GM18519 (cell line): Measurements from ENCODE around the gene CHN2.

Experiments used
- ATAC-seq: cut with Tn5 transposase; IDR thresholded peaks from one replicate; pipeline ENCODE4 v1.9.1; 2021; ENCODE audit warnings: mild to moderate bottlenecking, moderate library complexity; ENCODE audit not compliant: unreplicated experiment, low FRiP score

The CHN2 gene

DNA sequence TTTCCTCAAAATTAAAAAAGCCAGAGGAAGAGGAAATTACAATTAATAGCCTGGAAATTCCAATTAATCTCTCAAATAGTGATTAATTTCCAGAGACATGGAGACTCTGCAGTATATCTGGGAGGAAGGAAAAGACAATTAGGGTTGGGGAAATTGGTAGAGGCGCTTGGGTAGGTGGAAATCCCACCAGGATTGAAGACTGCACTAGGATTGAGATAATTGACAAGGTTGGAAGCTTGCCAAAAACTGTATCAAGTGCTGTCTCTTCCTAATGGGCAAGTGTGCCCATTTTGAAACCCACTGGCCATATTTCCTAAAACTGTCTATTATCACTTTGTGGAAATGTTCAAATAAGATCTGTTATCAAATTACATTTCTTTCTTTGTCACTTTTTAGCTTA, 21.6 kb downstream of the CHN2 start:
- ATAC-seq: no peak

DNA sequence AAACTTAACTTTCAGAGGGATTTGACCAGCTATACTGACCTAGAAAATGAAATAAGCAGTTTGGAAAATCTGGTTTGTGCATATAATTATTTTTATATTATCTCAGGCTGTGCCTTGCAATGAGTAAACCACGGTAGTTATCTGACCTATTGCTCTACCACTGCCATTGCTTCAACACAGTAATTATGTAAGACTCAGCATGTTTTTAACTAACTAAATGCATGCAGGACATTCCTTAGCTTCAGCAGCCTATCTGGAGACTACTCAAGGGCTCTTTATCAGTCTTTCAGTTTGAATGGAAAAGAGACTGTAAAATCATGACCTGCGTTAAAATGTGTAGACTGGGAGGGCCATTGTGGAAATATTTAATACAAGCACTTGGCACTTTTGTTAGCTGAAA, 22.5 kb downstream of the CHN2 start:
- no peak for ATAC-seq

DNA sequence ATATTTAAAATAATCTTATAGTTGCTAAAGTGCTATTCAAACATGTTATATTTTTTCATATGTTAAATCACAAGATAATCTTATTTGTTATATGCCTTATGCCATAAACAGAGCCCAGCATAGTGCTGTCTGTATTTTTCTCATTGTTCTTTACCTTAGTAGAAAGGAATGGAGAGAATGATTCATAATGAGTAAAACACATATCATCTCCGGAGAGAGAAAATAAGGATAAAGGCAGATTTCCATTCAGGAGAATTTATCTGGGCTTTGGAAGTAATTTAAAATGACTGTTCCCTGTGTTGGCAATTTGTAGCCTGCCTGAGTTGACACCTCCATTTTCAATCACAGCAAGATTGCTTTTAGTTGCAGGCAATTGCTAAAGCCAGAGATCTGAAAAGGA, 30.2 kb downstream of the CHN2 start:
- ATAC-seq: no peak

DNA sequence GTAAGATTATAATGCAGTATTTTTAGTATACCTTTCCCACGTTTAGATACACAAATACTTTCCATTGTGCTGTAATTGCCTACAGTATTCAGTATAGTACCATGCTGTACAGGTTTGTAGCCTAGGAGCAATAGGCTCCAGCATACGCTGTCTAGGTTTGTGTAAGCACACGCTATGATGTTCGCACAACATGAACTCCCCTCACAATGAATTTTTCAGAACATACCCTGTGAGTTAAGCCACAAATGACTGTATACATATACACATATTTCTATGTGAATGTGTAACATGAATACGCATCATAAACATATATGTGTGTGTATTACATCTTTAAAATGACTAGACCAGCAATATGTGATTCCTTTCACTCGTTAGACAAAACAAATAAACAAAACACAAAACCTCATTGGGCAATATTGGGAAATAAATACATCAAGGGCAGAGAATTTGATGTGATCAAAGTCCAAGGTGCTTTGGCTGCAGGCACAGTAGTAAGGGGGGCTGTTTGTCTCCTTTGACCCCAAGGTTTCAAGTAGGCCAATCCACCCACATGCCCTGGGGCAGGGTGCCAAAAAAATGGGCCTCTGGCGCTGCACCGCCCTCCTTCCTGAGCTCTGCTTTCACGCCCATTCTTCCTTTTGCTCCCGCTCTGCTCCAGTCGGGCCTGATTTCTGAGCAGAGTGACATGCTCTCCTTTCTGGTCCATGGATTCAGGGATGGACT, 33.9 kb downstream of the CHN2 start:
- no peak for ATAC-seq

DNA sequence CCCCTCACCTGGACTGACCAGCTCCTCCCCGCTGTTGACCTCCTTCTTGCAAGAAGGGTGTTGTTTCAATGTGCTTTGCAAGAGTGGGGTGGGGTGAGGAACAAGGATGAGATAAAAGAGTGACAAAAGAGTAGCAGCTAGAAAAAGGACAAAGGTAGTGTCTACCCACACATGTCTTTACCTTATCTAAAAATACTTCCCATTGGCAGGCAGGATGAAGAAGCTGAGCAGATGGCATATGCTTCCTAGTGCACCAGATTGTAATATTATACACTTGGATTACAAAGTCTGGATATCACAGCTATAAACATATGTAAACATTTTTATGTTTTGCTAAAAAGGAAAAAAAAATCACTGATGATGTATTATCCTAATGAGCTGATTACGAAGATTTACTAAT, 34.5 kb downstream of the CHN2 start:
- ATAC-seq: no peak

DNA sequence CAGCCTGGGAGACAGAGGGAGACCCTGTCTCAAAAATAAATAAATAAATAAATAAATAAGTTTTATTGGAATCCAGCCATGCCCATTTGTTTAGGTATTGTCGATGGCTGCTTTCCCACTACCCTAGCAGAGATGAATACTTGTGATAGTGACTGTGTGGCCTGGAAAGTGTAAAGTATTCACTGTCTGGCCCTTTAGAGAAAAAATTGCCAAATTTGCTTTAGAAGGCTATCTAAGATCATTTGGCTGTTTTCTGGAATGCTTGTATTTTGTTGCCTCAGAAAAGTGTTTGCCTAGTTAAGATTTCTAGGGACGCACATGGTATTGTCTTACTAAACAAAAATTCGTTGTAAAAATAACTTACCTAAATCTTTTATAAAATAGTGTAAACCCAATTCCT, 35.4 kb downstream of the CHN2 start:
- ATAC-seq: no peak

DNA sequence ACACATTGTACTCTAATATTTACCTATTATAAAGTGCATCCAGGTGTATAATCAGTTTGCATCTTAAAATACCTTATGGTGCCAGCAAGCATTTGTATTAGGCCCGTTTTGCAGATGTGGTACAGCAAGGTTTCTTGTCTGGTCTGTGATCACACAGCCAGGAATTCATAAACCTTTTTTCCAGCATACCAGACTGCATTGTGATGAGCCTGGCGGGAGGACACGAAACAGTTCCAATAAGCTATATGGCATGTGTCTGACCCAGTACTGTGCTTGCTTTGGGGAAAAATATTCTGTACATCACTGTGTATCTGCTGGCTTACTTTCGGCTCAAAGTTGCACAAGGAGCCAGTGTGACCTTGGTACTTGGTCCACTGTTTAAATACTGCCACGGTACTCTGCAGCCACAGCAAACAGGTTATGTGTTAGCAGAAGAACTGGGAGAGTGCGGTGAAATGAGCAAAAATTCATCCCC, 36.3 kb downstream of the CHN2 start:
- no peak for ATAC-seq

DNA sequence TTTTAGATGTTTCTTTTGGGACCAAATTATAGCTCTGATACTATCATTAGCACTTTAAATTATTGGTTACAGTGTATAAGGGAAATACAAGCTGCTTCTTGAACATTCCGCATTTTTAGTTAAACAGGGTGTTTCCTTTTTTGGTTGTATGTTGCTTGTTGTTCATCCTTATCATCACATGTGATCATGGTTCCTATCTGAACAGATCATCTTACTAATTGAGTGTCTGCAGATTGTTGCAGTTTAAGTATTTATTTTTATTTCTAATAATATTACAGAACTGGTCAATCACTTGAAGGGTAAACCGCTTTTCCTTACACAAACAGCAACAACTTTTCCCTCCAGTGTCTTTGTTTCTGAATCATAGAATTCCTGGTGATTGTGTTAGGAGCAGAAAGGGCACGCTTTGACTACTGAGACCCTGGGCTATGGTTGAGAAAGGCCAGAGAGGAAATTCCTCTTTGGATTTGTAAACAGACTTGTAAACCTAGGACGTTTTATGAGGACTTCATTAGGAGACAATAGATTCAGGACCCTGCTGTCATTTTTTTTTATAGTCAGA, 37.2 kb downstream of the CHN2 start:
- ATAC-seq: no peak

DNA sequence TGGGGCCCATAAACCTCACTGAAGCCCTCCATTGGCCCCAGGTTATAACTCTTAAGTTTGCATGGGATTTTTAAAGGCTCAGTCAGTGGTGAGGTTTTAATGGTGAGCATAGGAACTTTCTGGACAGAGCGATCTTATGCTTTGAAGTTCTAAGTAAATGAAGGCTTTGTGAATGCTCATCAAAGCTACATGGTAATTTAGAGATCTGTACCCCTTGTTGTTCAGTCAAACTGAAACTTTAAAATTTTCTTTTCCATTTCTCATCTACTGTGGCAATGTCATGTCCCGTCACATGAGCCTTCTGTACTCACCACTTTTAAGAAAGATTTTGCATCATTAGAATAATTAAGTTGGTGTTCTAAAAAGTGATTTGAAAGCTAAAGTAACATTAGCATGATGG, 39.9 kb downstream of the CHN2 start:
- no peak for ATAC-seq

DNA sequence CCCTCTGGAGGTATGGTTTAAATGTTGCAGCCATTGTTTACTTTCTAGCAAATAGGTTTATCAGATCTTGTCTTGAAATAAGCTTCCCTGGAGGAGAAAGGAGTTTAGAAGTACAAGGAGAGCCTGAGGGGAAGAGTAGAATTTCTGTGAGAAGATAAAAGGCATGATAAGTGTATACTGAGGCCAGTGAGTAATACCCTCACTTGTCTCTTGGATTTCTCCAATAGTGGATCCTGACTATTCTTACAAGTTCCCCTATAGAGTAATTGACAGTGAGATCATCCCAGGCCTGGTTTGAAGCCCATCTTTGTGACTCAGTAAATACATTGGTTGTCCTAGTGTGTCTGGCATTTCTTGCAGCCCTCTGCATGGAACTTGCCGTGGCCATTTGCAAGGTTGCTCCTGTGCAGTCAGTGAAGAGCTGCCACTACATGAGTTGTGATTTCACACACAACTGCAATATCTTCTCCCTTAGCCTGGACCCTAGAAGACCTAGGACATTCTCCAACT, 41.6 kb downstream of the CHN2 start:
- no peak for ATAC-seq

DNA sequence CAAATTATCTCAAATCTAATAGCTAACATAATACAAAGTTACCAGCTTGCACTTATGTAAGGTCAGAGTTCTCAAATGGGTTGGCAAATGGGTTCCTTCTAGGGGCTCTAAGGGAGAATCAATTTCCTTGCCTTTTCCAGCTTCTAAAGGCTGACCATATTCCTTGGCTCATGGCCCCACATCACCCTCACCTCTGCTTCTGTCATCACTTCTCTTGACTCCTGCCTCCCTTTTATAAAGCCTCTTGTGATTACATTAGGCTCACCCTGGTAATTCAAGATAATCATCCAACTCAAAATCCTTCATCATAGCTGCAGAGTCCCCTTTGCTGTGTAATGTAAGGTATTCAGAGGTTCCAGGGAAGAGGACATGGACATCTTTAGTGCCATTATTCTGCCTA, 42.1 kb downstream of the CHN2 start:
- no peak for ATAC-seq

DNA sequence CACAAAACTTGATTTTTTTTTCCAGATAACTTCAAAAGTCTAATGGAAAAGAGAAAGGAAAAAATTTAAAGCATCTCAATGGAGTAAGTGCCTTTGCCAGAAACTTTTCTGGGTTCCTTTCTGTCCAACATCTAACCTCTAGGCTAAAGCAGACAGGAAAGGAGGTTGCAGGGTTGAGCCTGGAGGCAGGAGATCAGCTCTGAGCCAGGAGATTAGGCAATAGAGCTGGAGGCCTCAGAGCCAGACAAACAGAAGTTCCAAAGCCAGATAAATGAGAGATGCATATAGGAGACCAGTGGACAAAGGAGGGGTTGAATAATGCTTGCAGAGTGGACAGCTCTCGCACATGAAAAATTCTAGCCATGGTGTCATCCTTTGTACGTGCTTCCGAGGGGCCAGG, 42.9 kb downstream of the CHN2 start:
- no peak for ATAC-seq

DNA sequence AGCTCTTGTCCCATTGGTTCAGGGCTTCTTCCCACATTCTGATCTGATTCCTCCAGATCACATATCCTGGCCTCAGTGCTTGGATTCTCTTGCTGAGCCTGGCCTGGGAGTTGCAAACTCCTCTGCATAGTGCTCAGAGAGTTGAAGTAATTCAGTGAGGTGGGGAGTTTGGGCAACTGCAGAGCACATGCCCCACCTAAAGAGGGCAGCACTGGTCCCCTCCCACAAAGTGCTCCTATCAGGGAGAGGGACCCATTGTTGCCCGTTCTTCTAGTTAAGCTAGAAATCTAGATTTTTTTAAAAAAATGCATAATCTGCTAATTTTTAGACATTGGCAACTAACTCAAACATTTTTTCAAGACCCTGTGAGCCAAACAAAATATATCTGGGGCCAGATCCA, 45.1 kb downstream of the CHN2 start:
- peak; percentile 49 for ATAC-seq

DNA sequence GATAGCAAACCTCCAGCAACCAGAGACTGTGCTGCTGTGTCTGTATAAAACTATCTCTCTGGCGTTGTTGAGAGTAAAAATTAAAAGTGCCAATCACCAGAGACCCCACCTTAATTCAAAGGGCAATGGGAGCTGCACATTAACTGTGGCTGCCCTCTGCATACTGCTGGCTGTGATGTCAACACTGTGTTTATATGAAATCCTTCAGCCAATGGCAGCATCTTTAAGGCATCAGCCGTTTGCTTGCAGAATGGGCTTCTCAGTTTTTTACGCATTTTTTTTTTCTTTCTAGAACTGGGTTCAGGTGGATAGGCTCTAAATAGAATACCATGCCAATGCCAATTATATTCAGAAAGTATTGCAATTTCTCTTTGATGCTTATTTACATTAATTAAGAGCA, 47.7 kb downstream of the CHN2 start:
- no peak for ATAC-seq

DNA sequence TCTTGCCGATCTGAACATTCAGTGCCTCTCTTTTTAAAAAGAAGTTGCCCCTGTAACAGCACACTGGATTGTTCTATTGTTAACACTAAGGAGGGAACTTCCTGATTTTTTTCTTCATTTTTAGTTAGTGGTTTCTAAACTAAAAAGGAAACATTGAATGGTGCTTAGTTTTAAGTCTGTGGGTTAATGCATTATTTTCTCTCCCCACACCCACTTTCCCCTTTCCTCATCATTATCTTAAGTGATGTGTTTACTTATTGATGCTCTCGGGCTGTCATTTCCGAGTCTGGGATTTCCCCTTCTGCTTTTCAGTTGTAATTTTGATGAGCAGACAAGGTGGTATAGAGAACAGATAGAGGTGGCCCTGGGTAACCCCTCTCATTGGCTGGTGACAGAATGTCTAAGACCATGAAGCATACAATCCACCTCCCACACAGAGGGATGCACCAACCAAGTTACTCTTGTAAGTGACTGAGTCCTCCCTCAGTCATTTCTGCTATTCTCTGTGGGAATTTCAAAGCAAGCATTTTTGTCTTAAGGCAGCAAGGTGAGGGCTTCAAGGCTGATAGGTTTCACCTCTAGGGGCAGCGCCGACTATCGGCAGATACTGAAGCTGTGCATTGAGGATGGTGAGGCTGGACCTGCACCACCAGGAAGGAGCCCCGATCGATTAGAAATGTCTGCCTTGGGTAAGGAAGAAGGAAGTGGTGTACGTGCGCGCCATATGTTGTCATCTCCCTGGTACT, 49.5 kb downstream of the CHN2 start:
- no peak for ATAC-seq

DNA sequence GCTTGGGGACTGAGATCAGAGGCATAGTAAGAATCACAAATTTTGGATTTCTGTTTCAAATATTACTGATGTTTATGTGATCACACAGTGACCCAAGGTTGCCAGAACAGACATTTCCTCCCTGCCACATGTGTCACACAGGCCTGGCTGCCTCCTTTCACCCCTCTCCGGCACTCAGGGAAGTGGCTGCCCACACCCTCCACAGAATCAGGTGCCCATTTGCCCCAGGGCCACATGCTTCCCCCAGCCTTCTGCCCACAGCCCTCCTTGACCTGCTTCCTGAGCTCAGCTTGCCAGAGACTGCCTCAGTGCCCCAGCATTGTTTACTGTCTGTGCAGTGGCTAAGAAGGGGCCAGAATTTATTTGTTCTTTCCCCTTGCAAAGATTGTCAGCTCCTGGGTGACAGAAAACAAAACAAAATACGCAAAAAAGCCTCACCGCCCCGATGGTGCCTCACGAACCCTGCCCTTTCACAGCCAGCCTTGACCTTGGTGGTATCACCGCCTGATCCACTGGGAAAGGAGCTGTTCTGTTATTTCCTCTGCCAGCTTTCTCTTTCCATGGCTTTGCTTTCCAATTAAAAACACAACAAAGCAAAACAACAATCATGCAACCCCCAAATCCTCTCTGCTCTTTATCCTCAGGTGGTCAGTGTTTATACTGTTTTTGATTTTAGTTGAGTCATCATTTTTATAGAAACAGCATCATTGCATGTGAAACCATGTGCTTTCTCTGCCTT, 52.8 kb downstream of the CHN2 start:
- ATAC-seq: no peak

DNA sequence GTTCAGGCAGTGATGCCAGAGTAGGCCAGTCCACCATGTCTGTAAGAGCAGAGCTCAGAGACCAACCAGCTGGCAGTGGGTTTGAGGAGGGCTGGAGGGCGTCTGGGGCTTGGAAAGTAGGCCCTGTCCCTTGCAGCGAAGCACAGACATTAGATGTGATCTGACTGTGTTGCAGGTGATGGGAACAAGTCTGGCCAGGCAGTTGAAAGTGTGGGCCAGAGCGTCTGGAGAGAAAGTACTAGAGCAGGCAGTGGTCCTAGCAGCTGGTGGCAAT, 53.3 kb downstream of the CHN2 start:
- no peak for ATAC-seq

DNA sequence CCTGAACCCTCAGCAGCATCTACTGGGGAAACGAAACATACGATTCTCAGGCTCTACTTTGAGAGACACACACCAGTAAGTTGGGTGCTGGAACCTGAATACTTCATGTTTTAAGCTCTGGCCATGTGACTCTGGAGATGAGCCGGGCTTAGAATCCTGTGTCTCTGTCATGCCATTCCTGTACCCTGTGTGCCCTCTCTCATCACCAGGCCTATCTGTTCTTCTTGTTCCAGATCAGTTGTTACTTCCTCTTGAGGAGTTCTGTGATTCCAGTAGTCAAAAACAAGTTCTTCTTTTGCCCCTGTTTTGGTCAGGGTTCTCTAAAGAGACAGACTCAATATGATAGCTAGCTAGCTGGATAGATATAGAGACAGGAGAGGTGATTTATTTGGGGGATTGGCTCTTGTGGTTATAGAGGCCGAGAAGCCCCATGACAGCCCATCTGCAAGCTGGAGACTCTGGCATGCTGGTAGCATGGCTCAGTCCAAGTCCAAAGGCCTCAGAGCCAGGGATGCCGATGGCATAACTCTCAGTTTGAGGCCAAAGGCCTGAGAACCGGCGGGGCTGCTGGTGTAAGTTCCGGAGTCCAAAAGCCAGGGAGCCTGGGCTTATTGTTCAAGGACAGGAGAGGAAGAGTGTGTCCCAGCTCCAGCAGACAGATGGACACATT, 54.3 kb downstream of the CHN2 start:
- no peak for ATAC-seq

DNA sequence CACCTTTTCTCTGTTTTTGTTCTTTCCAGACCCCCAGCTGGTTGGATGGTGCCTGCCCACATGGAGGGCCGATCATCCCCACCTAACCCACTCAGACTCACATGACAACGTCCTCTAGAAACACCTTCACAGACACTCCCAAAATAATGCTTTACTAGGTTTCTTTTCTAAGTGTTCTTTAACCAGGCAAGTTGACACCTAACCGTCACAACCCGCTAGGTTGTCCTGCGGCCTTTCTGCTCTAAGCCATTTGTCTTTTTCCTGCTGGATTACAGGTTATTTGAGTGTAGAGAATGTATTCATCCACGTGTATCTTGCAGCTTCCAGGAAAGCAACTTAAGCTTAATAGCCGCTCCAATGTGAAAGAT, 54.8 kb downstream of the CHN2 start:
- ATAC-seq: no peak

DNA sequence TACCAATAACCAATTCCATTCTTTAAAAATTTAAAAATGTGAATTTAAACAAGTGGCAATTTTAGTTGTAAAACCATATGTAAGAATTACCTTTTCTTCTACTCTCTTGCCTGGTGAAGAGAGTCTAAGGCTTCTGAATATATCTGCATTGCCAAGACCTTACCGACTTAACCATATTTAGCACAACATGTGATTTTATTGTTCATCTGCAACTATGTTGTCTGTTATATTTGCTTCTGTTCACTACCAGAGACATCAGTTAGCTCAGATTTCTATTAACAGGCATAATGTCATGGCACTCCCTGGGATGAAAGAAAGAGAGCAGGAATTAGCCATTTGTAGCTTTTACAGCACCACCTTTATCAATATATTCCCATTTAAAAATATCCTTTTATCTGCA, 55.3 kb downstream of the CHN2 start:
- ATAC-seq: no peak

DNA sequence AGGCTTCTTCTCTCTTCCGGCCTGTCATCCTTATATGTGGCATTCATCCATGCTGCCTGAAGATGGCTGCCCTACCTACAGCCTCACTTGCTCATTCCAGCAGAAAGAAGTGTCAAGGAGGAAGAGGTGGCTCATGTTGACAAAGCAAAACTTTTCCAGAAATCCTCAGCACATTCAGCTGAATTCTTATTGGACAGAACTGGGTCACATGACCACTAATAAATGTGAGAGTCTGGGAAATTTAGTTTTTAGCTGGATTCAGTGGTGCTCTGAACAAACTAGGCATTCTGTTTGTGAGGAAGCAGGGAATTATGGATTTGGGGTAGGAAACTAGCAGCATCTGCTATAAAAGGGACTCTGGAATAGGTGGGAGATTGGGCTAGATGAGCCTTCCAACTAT, 58.6 kb downstream of the CHN2 start:
- ATAC-seq: no peak
